ENCODE measurements around the gene SYCN.

Gene SYCN

DNA sequence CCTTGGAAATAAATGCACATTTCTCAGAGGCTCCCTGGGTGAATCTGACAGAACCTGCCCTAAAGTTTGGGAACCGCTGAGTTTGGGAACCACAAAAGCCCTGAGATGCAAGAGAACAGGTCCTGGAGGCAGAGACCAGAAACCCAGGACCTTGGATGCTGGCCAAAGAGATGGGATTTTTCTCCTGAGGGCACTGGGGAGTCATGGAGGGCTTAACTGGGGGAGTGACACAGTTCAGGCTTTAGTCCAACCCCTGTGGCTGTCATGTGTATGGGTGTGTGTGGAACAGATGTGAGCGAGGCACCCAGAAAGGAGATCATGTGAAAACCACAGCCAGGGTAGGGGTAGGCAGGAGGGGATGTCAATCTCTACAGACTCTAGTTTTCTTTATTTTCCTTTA lies 11.2 kb downstream of the SYCN start:
- FAIRE-seq, result no peak

DNA sequence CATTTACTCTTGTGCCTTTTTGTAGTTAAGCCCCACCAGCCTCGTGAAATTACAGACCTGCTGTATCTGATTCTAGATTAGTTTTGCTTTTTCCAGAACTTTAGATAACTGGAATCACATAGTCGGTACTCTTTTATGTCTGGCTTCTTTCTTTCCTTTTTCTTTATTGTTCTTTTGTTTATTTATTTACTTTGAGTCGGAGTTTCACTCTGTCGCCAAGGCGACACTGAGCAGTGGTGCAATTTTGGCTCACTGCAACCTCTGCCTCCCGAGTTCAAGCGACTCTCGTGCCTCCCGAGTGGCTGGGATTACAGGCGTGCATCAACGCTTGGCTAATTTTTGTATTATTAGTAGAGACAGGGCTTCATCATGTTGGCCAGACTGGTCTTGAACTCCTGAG lies 13.3 kb downstream of the SYCN start:
- no peak for FAIRE-seq

DNA sequence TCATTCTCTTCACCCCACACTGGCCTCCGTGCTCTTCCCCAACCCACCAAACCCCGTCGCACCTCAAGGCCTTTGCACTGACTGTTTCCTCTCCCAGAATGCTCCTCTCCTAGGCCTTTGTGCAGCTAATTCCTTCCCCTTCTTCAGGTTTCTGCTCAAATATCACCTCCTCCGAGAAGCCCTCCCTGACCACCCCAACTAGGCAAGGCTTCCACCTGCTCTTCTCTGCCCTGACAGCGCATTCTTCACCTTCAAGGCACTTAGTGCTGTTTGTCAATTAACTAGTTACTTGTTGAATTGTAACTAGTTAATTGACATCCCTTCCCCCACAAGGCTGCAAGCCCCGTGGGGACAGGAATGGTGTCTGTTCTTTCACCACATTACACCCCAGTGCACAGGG lies 15.1 kb downstream of the SYCN start:
- FAIRE-seq, result no peak

DNA sequence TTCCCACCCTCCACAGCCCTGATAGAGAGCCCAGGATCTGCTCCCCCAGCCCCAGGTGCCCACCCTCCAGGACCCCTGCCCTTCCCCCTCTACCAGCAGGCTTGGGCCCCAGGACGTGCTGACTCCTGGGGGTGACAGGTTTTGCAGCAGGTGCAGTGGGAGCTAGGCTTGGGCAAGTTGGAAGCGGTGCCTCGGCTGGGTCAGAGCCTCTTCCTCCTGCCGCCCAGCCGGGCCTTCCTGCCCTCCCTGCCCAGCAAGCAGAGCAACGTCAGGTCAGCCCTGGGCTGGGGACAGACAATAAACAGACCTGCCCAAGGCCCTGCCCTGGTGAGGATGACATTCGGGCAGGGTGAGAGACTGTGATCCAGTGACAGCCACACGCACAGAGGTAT lies 16.5 kb downstream of the SYCN start:
- no peak for FAIRE-seq

DNA sequence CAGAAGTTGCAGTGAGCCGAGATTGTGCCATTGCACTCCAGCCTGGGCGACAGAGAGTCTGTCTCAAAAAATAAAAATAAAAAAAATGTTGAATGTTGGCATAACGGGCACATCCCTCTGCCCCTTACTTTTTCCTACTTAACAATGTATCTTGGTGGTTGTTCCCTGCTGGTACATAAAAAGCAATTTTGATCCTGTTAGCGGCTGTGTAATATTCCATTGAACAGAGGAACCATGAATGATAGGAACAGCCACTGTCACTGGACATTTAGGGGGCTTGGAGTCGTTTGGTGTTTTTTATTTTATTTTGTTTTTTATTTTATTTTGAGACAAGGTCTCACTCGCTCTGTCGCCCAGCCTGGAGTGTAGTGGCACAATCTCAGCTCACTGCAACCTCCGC lies 17.7 kb downstream of the SYCN start:
- no peak for FAIRE-seq

DNA sequence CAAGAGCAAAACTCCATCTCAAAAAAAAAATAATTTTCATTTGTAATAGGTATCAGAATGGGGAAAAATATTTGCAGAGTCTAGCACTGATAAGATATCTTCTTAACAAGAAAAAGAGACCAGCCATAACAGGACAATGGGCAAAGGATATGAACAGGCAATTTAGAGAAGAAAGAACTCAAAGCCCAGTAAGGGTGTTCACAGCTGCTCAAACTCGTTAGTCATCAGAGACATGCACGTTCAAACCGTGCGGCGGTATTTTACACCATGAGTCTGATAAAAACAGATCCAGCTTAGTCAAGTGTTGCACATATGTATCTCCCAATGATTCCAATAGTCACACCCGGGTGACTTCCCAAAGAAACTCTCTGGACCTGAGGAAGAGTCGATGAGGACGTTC lies 21.0 kb downstream of the SYCN start:
- no peak for FAIRE-seq

DNA sequence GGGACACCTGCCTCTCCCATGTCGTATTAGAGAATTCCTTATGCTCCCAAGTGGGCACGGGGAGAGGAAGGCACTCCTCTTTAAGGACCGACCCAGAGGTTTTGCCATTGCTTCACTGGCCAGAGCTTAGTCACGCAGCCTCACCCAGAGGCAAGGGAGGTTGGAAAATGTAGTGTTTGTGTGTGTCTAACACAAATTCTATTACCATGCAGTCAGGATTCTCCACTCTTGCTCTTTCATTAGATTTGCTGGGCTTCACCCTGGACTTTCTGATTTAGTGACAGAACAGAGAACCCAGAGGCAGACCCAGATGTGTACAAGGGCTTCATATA lies 21.9 kb downstream of the SYCN start:
- FAIRE-seq, result no peak

DNA sequence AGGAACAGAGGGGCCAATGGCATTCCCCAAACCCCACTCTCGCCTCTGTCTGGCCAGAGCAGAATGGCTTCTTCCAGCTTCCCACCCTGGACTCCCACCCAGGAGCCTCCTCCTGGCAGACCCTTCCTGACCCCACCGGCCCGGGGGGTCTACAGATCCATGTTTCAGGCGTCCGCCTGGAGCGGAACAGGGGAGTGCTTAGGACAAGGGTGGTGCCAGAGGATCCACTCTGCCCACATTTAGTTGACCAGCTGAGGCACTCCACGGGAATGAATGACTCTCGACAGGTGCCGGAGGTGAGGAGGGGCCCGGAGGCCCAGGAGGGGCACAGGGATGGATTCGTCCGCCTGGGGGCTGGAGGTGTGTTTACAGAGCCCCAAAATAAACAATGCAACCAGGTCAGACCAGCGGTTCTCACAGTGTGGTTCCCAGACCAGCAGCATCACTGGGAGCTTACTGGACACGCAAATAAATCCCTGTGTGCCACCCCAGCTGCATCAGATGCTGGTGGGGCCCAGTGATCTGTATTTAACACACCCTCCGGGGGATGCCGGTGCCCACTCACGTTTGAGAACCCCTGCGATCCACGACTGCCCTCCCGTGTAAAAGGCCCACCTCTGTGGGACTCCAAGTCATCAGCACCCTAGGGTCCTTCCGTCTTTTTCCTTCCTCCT lies 22.4 kb downstream of the SYCN start:
- FAIRE-seq, result no peak

DNA sequence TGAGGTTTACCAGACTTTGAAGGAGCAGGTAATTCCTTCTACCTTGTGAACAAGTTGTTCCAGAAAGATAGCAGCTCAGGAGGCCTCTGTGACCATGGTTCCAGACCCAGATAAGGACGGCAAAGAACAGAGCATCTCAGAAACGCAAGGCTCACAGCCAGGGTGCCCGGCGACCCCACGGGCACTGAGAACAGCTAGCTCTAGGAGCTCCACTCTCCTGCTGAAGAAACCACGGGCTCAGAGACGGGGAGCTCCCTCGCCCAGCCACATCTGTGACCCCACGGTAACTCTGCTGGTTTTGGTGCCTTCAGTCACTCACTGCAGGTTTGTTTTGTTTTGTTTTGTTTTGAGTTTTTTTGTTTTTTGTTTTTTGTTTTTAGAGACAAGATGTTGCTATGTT lies 23.3 kb downstream of the SYCN start:
- no peak for FAIRE-seq

DNA sequence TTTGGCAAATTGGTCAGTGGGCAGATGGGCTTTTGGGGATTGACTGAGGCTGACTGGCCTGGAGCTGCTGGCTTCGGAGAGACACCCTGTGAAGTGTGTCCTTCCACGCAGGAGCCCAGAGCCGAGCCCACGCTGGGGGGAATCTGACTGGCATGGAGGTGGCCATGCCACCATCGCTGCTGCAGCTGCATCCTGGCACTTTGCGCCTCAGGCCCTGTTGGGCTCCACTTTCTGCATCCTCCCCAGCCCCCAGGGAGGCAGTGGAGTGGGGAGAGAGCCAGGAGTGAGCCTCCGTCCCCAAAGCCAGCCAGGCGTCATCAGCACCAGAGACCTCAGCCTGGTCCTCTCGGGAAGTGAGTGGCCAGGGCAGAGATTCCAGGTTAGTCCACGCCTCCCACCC lies 24.3 kb downstream of the SYCN start:
- no peak for FAIRE-seq

DNA sequence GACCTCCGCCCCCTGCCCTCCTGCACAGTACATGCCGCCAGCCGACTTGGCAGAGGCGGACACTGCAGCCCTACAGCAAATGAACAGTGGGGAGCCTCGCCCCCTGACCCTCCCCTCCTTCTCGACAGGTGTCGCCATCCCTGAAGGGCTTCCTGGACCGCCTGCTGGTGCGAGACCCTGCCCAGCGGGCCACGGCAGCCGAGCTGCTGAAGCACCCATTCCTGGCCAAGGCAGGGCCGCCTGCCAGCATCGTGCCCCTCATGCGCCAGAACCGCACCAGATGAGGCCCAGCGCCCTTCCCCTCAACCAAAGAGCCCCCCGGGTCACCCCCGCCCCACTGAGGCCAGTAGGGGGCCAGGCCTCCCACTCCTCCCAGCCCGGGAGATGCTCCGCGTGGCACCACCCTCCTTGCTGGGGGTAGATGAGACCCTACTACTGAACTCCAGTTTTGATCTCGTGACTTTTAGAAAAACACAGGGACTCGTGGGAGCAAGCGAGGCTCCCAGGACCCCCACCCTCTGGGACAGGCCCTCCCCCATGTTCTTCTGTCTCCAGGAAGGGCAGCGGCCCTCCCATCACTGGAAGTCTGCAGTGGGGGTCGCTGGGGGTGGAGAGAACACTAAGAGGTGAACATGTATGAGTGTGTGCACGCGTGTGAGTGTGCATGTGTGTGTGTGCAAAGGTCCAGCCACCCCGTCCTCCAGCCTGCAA lies 25.6 kb downstream of the SYCN start:
- no peak for FAIRE-seq

DNA sequence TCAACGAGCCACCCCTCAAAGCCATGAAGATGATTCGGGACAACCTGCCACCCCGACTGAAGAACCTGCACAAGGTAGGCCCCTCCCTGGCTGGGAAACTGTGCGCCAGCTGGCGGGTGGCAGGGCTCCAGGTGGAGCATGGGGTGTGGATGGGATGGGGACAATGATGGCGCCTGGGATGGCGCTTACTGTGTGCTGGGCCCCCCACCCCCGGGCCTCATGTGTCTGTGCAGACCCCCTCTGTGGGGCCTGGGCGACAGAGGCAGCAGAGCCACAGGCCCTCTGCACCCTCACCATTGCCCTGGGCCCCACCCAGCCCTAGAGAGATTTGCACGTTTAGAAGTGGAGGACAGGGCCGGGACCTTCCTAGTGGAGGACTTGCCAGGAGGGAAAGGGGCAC lies 26.3 kb downstream of the SYCN start:
- no peak for FAIRE-seq

DNA sequence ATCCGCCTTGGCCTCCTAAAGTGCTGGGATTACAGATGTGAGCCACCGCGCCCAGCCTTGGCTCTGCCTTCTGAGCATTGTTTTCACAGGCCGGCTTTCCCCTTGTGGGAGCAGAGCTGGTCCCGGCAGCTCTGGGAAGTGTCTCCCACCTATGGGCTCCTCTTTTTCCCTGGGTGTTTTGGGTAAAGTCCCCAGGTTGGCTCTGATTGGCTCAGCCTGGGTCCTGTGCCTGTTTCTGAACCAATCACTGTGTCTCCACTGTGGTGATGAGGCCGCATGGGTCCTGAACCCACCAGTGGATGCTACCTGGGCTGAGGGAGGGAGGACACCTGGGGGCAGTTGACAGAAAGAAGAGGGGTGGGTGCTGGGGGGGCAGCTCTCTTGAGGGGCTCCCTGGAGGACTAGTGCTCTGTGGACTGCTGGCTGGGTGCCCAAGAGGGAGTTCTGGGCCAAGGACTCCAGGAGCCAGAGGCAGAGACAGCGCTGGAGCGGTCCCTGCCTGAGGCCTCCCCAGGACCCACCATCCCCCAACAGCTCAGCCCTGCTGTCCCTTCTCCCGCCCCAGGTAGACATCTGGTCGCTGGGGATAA lies 26.9 kb downstream of the SYCN start:
- no peak for FAIRE-seq

DNA sequence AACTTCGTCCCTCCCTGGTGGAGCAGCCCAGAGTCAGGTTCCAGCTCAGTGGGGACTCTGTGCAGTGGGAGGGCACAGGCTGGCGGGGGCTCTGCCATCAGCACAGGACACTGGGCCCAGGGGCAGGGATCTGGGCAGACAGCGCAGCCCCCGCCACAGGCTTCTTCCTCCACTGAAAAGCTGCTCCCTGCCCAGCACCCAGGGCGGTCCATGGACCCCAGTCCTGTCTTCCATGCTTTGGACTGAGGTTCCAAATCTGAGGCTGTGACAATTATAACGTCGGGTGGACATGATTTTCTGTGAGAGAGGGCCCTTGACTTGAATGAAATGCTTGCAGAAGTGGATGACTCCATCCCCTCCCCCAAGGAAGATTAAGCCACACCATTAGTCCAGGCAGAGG lies 28.5 kb downstream of the SYCN start:
- FAIRE-seq, result no peak

DNA sequence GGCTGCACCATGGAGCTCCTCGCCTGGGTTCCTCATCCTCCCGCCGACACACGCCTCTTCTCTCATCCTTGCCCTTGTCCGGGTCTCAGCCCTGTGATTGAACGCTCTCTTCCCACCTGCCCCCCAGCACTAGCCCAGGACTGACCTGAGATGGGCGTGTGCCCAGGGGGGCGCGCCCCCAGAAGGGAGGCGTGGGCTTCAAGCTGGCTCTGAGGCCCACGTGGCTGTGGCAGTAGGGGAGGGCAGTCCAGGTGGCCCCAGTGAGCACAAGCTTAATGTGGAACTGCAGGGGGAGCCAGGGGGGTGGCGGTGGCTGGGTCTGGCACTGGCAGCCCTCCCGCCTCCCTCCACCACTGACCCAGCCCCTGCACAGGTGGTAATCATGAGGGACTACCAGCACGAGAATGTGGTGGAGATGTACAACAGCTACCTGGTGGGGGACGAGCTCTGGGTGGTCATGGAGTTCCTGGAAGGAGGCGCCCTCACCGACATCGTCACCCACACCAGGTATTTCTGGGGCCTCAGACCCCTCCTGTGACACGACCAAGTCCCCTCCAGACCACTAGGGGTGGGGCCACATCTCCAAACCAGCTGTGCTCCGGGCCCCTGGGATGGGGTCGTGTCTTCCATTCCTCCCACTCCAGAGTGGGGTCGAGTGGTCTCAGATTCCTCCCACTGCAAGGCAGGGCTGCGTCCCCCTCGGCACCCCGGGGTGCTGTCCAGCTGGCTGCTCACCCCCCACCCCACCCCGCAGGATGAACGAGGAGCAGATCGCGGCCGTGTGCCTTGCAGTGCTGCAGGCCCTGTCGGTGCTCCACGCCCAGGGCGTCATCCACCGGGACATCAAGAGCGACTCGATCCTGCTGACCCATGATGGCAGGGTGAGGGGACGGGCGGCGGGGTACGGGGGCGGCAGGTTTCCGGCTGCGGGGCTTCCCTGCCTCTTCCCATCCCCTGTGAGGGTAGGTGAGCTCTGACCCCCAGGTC lies 29.2 kb downstream of the SYCN start:
- FAIRE-seq, result no peak

DNA sequence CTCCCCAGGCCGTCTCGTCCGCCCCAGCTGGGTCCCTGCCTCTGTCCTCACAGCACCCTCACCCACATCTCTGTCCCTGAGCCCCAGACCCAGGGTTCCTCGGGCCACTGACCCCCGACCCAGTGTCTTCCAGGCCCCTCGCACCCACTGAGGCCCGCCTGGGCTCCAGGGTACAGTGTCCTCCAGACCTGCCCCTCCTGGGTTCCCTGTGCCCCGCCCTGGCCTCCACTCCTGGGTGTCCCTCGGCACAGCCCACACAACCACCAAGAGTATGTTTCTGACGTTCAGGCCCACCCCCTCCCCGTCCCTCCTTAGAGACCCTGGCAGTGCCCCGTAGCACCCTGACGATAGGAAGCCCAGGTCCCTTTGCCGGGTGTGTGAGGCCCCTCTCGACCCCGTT lies 29.9 kb downstream of the SYCN start:
- no peak for FAIRE-seq

DNA sequence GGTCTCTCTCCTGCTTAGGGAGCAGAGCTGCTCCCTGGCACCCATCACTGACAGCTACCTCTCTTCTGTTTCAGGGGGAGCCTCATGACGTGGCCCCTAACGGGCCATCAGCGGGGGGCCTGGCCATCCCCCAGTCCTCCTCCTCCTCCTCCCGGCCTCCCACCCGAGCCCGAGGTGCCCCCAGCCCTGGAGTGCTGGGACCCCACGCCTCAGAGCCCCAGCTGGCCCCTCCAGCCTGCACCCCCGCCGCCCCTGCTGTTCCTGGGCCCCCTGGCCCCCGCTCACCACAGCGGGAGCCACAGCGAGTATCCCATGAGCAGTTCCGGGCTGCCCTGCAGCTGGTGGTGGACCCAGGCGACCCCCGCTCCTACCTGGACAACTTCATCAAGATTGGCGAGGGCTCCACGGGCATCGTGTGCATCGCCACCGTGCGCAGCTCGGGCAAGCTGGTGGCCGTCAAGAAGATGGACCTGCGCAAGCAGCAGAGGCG lies 30.5 kb downstream of the SYCN start:
- no peak for FAIRE-seq

DNA sequence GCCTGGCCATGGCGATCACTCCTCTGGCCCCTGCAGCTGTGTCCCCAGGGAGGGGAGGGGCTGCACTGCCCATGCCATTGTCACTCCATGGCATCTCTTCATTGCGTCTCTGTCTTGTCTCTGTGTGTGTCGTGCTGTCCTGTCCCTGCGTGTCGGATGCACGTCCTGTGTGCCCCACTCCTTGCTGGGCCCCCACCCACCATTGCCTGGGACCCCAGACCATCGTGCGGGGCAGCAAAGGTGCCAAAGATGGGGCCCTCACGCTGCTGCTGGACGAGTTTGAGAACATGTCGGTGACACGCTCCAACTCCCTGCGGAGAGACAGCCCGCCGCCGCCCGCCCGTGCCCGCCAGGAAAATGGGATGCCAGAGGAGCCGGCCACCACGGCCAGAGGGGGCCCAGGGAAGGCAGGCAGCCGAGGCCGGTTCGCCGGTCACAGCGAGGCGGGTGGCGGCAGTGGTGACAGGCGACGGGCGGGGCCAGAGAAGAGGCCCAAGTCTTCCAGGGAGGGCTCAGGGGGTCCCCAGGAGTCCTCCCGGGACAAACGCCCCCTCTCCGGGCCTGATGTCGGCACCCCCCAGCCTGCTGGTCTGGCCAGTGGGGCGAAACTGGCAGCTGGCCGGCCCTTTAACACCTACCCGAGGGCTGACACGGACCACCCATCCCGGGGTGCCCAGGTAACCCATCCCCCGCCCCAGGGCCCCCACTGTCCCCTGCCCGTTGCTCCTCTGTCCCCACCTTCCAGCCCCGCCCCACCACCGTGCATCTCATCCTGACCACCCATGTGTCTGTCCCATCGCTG lies 31.2 kb downstream of the SYCN start:
- no peak for FAIRE-seq

DNA sequence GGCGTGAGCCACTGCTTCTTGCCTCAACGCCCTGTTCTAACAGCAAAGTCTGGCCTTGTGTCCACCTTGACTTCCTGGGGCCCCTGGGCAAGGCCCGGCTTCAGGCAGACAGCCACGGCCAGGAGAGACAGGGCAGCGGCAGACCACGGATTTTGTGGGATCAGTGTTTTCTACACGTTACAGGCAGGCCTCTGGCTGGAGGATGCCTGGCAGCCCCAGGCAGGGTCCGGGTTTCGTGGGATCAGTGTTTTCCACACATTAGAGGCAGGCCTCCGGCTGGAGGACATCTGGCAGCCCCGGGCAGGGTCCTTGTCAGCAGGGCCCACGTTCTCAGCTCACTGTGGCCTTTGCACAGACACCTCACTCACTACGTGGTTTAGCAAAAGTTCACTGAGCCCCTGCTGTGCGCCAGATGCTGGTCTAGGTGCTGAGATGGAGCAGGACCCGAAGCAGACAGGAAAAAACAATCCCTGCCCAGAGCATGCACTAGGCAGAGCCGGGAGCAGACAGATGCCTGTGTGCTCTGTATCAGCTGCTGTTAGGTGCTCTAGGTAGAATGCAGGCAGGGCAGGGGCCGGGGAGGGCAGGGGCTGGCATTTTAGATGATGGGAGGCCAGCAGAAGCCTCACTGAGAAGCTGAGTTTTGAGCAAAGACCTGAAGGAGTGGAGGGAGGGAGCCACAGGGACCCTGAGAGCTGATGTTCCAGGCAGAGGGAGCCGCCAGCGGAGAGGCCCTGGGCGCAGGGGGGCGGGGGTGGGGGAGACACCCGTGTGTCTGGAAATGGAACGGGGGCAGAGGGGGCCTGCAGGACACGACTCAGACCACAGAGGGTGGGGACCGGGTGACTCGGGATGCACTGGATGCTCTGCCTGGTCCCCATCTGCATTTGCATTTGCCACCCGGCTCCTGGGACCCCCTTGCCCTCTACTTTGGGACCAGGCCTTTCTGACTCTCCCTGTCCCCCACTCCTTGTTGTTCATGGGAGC lies 32.3 kb downstream of the SYCN start:
- FAIRE-seq, result no peak

DNA sequence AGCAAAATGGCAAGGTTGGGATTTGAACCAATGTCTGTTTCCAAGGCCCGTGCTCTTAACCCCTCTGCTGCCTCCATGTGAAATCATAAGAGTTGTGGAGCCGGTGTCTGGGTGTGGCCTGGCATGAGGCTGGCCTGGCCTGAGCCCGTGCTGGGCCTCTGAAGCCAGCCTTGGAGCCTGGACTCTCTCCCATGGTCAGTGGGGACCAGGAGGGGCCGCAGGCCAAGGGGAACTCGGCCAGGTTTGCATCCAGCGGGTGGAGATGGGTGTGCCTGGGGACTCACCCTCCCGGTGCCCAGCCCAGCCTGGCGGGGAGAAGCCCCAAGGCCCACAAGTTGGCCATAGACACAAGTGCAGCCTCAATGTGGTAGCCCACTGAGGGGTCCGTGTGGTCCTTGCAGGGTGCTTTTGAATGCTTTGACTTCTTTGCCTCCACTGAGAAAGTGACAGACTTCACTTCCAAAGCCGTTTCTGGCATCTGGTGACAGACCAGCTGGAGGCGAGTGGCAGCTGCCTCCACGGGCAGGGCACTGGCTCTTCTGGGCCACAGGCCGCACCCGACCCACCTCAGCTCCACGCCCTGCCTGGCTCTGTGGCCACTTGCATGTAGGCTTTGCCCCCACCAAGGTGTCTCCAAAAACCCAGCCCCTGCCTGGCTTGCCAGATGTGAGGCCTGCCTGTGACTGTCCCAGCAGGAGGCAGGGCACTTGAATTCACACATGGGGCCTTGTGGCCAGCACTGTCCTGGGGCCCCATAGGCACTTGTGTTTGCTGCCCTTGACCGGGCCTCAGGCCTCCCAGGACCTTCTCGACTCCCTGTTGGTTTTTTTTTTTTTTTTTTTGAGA lies 33.5 kb downstream of the SYCN start:
- FAIRE-seq, result no peak
